ENCODE data around the gene PRDM12. TPM values are rescaled to one million over a fixed set of nuclear protein-coding genes. Genes with fewer than 3 reads are reported as not detected.

Gene PRDM12
- total and polyA plus RNA-seq, 2 experiments from 2014 or later, result 0.11 TPM; not detected in 1

GRCh38 chr9:130638284-130639123, 25.9 kb upstream of the PRDM12 start (continued):
- TF ChIP-seq ZNF462 (CRISPR knock-in tag; IDR thresholded peaks at IDR 0.05) (no peak), CTCF (conservative IDR thresholded peaks at IDR 0.05; ENCODE audit: low read depth in 2 of 2) (no peak), ZNF114 (CRISPR knock-in tag; IDR thresholded peaks at IDR 0.05) (no peak), STAT1 (IDR thresholded peaks at IDR 0.05; ENCODE audit: unreplicated experiment) (no peak), CREB1 (CRISPR knock-in tag; IDR thresholded peaks at IDR 0.05; ENCODE audit: low read depth) (no peak)

Data from GM23338 (cell line).